ENCODE results near the gene SYT15B. TPM values are rescaled to one million over a fixed set of nuclear protein-coding genes. Genes with fewer than 3 reads are reported as not detected.
"Not testable (repeated sequence)": the region's sequence is repeated elsewhere in the genome, so short reads cannot be mapped to it uniquely, and the experiment has no call there.

The SYT15B gene
- total and polyA plus RNA-seq, 2 donors from 2014 or later: 0.39 to 5.7 TPM

DNA sequence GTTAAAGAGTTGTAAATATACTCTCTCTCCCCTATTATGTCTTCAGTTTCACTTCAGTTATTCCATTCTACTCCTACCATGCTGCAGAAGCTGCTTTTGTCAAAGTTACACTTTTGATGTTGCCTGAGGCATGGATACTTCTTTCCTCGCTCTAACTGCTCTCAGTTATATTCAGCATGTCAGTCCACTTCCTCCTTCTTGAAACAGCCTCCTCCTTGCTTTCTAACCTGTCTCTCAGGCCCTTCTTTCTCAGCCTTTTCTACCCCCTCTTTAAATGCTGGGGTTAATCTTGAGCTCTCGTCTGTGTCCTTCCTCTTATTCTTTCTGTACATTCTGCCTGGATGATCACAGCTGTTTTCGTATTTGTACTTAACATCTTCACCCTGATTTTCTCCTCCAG is 40.0 kb downstream of the SYT15B start:
- intact Hi-C loops (cut with DNase I); H3K36me3 ChIP-seq (ENCODE audit: control insufficient read depth in 2 of 3, insufficient read depth in 3 of 3, low read length in 3 of 3); H3K4me1 ChIP-seq (ENCODE audit: control insufficient read depth in 2 of 3, insufficient read depth in 2 of 3, low read depth in 1 of 3, low read length in 3 of 3); DNase-seq; H3K9me3 ChIP-seq (ENCODE audit: control insufficient read depth in 2 of 3, insufficient read depth in 1 of 3, low read length in 3 of 3); H3K4me3 ChIP-seq (ENCODE audit: low read length in 3 of 3); FAIRE-seq; H3K27me3 ChIP-seq (ENCODE audit: control insufficient read depth, insufficient read depth, low read length); H3K27ac ChIP-seq (ENCODE audit: low read depth in 2 of 2, low read length in 2 of 2); H3K9ac ChIP-seq (ENCODE audit: low read length in 3 of 3): not testable (repeated sequence)

GRCh38 chr10:47717011-47717769 is 46.2 kb downstream of the SYT15B start:
- H3K4me1 ChIP-seq (ENCODE audit: control insufficient read depth in 2 of 3, insufficient read depth in 2 of 3, low read depth in 1 of 3, low read length in 3 of 3); H3K27me3 ChIP-seq (ENCODE audit: control insufficient read depth, insufficient read depth, low read length); DNase-seq; H3K9ac ChIP-seq (ENCODE audit: low read length in 3 of 3); H3K36me3 ChIP-seq (ENCODE audit: control insufficient read depth in 2 of 3, insufficient read depth in 3 of 3, low read length in 3 of 3); FAIRE-seq; H3K4me3 ChIP-seq (ENCODE audit: low read length in 3 of 3); H3K9me3 ChIP-seq (ENCODE audit: control insufficient read depth in 2 of 3, insufficient read depth in 1 of 3, low read length in 3 of 3); intact Hi-C loops (cut with DNase I); H3K27ac ChIP-seq (ENCODE audit: low read depth in 2 of 2, low read length in 2 of 2): not testable (repeated sequence)

Other genes starting within 250 kb of the SYT15B start
- 10.3 TPM for gene AGAP9, start 240.0 kb downstream of the SYT15B start, total RNA-seq
- 9.1 TPM for gene AGAP9, start 240.0 kb downstream of the SYT15B start, polyA plus RNA-seq (ENCODE audit: insufficient read depth, low read depth, low replicate concordance)
- not detected for gene NPY4R2, start 155.1 kb upstream of the SYT15B start, total RNA-seq
- gene NPY4R2, start 155.1 kb upstream of the SYT15B start, polyA plus RNA-seq (ENCODE audit: insufficient read depth, low read depth, low replicate concordance): not detected
- not detected for gene FAM25C, start 236.2 kb upstream of the SYT15B start, total RNA-seq
- gene FAM25C, start 236.2 kb upstream of the SYT15B start, polyA plus RNA-seq (ENCODE audit: insufficient read depth, low read depth, low replicate concordance): not detected

Data from kidney (tissue), 11 donors.